ENCODE data around the gene F2.
"Not testable (repeated sequence)": the region's sequence is repeated elsewhere in the genome, so short reads cannot be mapped to it uniquely, and the experiment has no call there.

Gene F2

DNA sequence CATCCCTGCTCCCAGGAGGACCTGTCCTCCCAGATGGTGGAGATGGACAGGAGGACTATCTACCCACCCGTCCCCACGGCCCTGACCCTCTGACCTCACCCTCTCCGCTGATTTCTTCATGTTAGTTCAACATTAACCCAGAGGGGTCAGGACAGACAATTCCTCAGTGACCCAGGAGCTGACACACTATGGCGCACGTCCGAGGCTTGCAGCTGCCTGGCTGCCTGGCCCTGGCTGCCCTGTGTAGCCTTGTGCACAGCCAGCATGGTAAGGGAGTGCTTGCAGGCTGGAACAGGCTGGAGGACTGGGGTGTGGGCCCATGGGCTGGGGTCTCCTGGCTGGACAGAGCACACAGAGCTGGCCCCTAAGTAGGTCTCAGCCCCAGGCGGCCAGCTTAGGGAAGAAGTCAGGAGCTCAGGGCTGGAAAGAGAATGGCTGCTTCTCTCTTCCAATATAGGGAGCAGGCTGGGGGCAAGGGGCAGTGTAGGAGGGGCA is at the start of gene F2:
TSS of gene F2 (plus strand) at position 166 of the 495 bp plus-strand sequence. CDS start at position 189, 23 bp downstream.
- DNase-seq (ENCODE audit: insufficient read length, low spot score), result no peak
- FAIRE-seq, result no peak
- TF ChIP-seq, protein P1, sequence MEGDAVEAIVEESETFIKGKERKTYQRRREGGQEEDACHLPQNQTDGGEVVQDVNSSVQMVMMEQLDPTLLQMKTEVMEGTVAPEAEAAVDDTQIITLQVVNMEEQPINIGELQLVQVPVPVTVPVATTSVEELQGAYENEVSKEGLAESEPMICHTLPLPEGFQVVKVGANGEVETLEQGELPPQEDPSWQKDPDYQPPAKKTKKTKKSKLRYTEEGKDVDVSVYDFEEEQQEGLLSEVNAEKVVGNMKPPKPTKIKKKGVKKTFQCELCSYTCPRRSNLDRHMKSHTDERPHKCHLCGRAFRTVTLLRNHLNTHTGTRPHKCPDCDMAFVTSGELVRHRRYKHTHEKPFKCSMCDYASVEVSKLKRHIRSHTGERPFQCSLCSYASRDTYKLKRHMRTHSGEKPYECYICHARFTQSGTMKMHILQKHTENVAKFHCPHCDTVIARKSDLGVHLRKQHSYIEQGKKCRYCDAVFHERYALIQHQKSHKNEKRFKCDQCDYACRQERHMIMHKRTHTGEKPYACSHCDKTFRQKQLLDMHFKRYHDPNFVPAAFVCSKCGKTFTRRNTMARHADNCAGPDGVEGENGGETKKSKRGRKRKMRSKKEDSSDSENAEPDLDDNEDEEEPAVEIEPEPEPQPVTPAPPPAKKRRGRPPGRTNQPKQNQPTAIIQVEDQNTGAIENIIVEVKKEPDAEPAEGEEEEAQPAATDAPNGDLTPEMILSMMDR (IDR thresholded peaks at IDR 0.05; ENCODE audit: insufficient read depth, missing control alignments), result no peak

DNA sequence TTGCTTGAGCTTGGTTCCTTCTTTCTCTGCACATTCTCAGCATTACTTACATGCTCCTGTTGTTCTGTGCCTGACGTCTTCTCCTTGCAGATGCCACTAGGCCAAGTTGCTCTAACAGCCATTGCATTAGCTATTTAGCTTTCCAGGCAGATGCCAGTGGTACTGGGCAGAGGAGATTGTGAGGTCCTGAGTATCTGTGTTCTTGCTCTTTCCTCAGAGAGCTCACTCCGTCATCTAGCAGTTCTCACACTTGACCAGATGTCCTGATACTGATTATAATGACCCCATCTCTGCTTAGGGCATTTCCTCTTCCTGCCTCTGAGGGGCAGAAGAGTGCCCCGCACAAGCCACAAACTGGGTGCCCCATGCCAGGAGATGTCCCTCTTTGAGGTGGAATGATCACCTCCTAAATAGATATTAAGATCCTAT is 49.3 kb upstream of the F2 start:
- TF ChIP-seq, protein P1 (IDR thresholded peaks at IDR 0.05; ENCODE audit: insufficient read depth, missing control alignments), result peak; percentile 29
- DNase-seq (ENCODE audit: insufficient read length, low spot score) (no peak), FAIRE-seq (no peak)

DNA sequence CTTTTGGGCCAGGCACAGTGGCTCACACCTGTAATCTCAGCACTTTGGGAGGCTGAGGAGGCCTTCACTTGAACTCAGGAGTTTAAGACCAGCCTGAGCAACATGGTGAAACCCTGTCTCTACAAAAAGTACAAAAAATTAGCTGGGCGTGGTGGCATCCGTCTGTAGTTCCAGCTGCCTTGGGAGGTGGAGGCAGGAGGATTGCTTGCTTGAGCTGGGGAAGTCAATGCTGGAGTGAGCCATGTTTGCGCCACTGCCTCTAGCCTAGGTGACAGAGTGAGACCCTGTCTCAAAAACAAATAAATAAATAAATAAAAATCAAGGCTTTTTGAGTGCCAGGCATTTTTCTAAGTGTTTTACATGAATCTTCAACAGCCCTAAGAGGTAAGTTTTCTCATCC is 48.5 kb upstream of the F2 start:
- not testable (repeated sequence) for DNase-seq (ENCODE audit: insufficient read length, low spot score); FAIRE-seq

GRCh38 chr11:46671958-46672315 is 47.1 kb upstream of the F2 start:
- DNase-seq (ENCODE audit: insufficient read length, low spot score) (no peak), FAIRE-seq (no peak)
- TF ChIP-seq, protein P1 (IDR thresholded peaks at IDR 0.05; ENCODE audit: insufficient read depth, missing control alignments), result no peak

DNA sequence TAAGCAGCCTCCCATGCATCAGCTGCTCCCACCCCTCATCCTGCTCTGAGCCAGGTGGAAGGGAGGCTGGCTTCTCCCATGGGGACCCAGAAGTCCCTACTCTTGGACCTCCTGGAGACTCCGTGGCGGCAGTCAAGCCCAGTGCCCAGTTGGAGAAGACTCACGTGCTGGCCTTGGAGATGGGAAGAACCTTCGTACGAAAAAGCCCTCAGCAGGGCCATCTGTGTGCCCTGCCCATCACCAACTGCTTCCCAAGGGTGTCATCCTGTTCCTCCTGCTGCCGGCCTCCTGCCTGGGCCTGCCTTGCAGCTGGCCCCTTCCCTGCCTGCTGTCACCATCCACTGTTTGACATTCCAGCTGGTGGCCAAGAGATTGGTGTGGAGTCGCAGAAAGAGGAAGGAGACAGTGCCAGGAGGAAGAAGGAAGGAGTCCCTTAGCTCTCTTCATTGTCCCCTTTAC is 46.6 kb upstream of the F2 start:
- FAIRE-seq, result no peak

DNA sequence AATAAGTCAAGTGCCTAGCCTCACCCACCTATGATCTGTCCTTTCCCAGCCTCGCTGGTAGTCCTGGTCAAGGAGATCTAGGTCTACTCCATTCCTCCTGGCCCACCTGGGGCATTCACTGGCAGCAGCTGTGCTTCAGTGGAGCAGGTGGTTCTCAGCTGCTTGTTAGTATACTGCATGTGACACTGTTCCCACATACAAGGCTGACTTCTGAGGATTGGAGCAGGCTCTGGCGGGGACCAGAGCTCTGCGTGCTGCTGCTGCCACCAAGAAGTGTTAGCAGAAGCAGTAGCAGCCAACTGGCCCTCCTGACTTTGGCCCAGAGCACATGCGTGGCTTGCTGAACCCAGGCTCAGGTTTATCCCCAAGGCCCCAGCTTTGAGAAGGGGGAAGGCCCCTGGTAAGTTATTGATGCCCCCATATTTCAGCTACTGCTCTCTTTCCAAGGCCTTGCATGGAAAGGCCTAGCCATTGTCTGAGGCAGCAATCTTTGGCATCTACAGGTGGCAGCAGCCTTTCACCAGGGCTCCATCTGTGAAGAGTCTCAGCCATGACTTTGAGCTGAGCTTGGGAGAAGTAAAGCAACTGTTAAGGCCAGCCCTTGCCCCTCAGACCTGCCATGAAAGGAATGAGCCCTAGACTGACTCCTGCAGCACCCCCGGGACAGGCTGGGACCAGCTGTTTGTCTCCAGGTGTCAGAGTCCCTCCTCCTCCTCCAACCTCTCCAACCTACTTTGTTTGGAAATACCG is 45.1 kb upstream of the F2 start:
- TF ChIP-seq, protein P1 (IDR thresholded peaks at IDR 0.05; ENCODE audit: insufficient read depth, missing control alignments), result no peak
- DNase-seq (ENCODE audit: insufficient read length, low spot score), result no peak
- FAIRE-seq, result no peak

More for the DNA sequence above, 46.6 kb upstream of the F2 start:
- DNase-seq (ENCODE audit: insufficient read length, low spot score), result no peak
- TF ChIP-seq, protein P1 (IDR thresholded peaks at IDR 0.05; ENCODE audit: insufficient read depth, missing control alignments), result no peak

- FAIRE-seq (no peak), DNase-seq (ENCODE audit: insufficient read length, low spot score) (no peak)
- TF ChIP-seq, protein P1 (IDR thresholded peaks at IDR 0.05; ENCODE audit: insufficient read depth, missing control alignments), result no peak
Measured at GRCh38 chr11:46674463-46675287, 44.3 kb upstream of the F2 start.

Measured in D721Med (cell line).